ENCODE results near the gene CYP26A1.

The CYP26A1 gene

DNA sequence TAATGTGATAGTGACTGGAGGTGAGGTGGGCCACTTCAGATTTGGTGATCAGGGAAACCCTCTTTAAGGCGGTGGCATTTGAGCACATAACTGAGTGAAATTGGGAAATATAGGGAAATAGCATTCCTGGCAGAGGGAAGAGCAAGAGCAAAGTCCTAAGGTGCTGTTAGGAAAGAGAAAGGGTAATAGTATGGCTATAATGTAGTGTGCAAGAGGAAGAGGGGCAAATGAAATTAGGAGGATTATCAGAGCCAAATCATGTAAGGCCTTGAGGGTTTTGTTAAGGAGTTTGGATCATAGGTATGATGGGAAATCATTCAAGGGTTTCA lies 40.9 kb upstream of the CYP26A1 start:
- H3K4me3 ChIP-seq (ENCODE audit: low read depth, low read length) = no peak overlapping the region
- no peak for DNase-seq (ENCODE audit: low read depth)
- TF ChIP-seq, protein P1, sequence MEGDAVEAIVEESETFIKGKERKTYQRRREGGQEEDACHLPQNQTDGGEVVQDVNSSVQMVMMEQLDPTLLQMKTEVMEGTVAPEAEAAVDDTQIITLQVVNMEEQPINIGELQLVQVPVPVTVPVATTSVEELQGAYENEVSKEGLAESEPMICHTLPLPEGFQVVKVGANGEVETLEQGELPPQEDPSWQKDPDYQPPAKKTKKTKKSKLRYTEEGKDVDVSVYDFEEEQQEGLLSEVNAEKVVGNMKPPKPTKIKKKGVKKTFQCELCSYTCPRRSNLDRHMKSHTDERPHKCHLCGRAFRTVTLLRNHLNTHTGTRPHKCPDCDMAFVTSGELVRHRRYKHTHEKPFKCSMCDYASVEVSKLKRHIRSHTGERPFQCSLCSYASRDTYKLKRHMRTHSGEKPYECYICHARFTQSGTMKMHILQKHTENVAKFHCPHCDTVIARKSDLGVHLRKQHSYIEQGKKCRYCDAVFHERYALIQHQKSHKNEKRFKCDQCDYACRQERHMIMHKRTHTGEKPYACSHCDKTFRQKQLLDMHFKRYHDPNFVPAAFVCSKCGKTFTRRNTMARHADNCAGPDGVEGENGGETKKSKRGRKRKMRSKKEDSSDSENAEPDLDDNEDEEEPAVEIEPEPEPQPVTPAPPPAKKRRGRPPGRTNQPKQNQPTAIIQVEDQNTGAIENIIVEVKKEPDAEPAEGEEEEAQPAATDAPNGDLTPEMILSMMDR (IDR thresholded peaks at IDR 0.05; ENCODE audit: insufficient read depth, low read depth, low read length, missing control alignments) = no peak

DNA sequence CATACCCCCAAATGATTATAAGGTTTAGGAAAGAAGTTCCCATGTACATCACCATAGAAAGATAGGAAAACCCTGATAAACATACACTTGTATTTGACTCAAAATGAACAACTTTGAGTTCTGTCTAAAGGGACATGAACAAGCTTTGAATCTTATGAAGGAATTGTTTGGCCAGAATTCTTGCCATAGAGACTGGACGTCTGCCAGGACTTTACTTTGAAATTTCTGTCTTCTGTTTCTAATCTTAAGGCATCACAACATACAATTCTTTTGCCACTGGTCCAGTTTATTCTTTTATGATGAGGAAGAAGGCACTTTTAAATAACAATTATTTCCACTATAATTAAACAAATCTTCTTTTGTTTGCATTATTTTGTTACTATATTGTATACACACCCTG lies 39.3 kb upstream of the CYP26A1 start:
- no peak for DNase-seq (ENCODE audit: low read depth)
- H3K4me3 ChIP-seq (ENCODE audit: low read depth, low read length) = no peak overlapping the region
- TF ChIP-seq, protein P1 (IDR thresholded peaks at IDR 0.05; ENCODE audit: insufficient read depth, low read depth, low read length, missing control alignments) = no peak

DNA sequence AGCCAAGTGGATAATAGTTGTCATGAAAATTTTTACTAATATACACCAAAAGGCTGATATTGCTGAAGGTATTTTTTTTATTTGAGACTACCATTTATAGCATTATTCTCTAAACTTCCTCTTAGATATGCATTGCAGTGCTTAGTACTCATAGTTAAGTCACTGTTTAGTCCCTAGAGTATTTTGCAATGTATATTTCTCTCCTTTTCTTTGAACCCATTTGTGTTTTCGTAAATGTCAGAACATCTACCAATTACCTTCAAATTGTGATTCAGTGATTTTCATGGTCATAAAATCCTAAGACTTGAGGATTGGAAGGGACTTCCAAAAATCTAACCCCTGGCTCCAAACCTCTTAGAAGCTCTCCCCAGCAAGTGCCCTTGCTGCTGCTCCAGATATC lies 34.6 kb upstream of the CYP26A1 start:
- TF ChIP-seq, protein P1 (IDR thresholded peaks at IDR 0.05; ENCODE audit: insufficient read depth, low read depth, low read length, missing control alignments) = no peak
- DNase-seq (ENCODE audit: low read depth) = no peak
- no peak overlapping the region for H3K4me3 ChIP-seq (ENCODE audit: low read depth, low read length)

DNA sequence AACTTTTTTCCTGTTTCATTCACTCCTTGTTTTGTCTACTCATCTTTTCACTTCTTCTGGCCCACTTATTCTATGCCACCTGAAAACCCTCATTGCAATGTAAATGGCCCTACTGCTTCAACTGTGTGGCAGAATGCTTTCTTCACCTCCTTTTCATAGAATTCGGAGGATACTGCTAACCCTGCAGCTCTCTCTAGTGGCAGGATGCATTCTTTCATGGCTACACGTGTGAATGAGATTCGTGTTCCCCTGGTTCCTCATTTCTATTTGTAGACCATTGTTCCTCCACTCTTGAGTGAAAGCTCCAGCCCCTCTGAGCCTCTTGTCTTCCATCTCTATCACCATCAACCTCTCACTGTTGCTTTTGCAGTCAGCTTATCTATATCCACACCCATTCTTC lies 34.0 kb upstream of the CYP26A1 start:
- TF ChIP-seq, protein P1 (IDR thresholded peaks at IDR 0.05; ENCODE audit: insufficient read depth, low read depth, low read length, missing control alignments) = peak; percentile 48
- H3K4me3 ChIP-seq (ENCODE audit: low read depth, low read length) = no peak overlapping the region
- peak; percentile 36 for DNase-seq (ENCODE audit: low read depth)

DNA sequence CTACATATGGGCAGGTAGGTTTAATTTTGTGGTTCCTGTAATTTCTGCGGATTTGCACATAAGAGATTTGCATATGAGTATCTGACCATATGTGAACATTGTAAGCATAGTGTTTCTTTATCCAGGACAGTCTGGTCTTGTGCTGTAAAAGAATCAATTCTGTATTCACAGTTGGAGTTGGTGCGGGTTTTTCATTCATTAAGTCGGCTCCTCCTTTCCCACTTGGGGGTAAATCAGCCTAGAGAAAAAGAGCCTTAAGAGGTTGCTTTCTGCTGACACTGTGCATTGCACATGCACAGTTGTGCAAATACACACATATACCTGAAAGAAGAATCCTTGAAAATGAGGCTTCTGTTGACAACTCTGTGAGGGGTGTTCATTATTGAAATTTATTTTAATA lies 19.2 kb upstream of the CYP26A1 start:
- no peak for DNase-seq (ENCODE audit: low read depth)
- TF ChIP-seq, protein P1 (IDR thresholded peaks at IDR 0.05; ENCODE audit: insufficient read depth, low read depth, low read length, missing control alignments) = no peak
- no peak overlapping the region for H3K4me3 ChIP-seq (ENCODE audit: low read depth, low read length)

DNA sequence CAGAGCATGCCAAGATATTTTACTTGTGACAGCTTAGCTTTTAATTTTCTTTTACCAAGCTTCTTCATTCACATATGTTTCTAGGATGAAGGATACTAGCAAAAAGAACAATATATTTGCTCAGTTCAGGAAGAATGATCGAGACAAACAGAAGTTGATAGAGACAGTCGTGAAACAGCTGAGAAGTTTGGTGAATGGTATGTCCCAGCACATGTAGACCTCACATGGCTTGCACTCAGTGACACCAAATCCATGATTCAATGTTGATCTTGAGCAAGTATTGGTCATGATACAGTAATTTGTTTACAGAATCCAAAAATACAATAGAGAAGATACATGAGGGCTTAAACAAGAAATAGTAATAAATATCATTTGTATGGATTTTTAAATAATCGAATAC lies 15.6 kb upstream of the CYP26A1 start:
- no peak overlapping the region for H3K4me3 ChIP-seq (ENCODE audit: low read depth, low read length)
- no peak for DNase-seq (ENCODE audit: low read depth)
- TF ChIP-seq, protein P1 (IDR thresholded peaks at IDR 0.05; ENCODE audit: insufficient read depth, low read depth, low read length, missing control alignments) = no peak

DNA sequence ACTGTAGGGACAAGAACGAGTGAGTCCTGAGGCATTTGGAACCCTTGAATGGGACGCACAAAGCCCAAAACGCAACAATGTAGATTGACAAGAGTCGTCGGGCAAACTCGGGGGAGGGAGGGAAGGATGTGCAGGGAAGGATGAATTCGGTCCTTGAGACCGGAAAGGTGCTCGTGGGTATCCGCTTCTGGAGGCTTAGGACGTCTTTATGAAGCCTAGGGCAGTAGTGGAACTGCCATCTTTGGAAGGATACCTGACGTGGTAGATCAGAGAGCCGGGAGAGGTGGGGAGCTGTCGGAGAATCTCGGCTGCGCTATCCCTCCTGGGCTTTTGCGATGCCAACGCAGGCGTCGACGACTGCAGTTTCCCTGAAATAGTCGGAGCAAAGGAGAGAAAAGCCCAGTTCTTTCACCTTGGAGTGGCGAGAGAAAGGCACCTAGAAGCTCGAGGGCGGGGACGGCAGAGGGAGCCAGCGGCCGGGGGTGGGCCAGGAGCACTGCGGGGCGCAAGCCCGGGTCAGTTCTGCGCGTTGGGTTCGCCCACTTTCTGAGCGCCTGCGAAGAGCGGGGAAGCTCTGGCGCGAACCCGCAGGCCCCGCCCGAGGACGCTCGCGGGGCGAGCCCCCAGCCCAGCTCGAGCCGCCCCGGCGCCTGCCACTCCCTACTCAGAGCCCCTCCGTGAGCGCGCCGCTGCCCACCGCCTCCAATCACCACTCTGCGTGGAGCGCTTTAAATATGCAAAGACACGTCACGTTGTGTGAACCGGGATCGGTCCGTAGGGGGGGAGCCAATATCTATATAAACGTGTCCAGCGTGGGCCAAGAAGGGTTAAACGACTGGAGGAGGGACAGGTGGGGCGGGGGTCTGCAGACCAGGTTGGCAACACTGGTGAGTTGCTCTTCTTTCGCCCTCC lies 13.5 kb upstream of the CYP26A1 start, which contains the start of gene CYP26C1:
Gene CYP26C1 (plus strand): TSS at position 824 of the 912 bp plus-strand sequence. CDS start 466 bp downstream, outside the sequence.
- TF ChIP-seq, protein P1 (IDR thresholded peaks at IDR 0.05; ENCODE audit: insufficient read depth, low read depth, low read length, missing control alignments) = no peak
- DNase-seq (ENCODE audit: low read depth) = no peak
- H3K4me3 ChIP-seq (ENCODE audit: low read depth, low read length) = no peak within 1 kb of the TSS
